Heart right ventricle (tissue), 16 donors: ENCODE data around the gene IP6K3. TPM values are rescaled to one million over a fixed set of nuclear protein-coding genes. Genes with fewer than 3 reads are reported as not detected.

ENCODE experiments used
- ATAC-seq, 8 donors: fragments of 200-7000 bp; cut with Tn5 transposase; one replicate each; pipeline ENCODE4 v1.9.1; 2020; ENCODE audit warnings: mild to moderate bottlenecking in 8 of 8, moderate library complexity in 8 of 8, moderate number of reproducible peaks in 1 of 8
- DNase-seq, 2 donors: peaks; one replicate each; pipeline ENCODE4 v3.0.0-alpha.2; 2020
- H3K27ac ChIP-seq, 10 donors: fragments of 200-600 bp; sonication (generic) in 2 of 10; one replicate each; pipeline versions ENCODE4 v1.5.0 to v1.8.0; 2020 to 2022; ENCODE audit warnings: mild to moderate bottlenecking in 3 of 10
- H3K27me3 ChIP-seq, 7 donors: fragments of 200-600 bp; one replicate each; pipeline ENCODE4 v1.8.0; 2021 to 2022; ENCODE audit warnings: mild to moderate bottlenecking in 2 of 7
- H3K36me3 ChIP-seq, 9 donors: fragments of 200-600 bp; sonication (generic) in 1 of 9; one replicate each; pipeline versions ENCODE4 v1.5.0 to v1.8.0; 2020 to 2022; ENCODE audit warnings: mild to moderate bottlenecking in 2 of 9
- H3K4me1 ChIP-seq, 9 donors: fragments of 200-600 bp; sonication (generic) in 1 of 9; one replicate each; pipeline versions ENCODE4 v1.5.0 to v1.8.0; 2020 to 2022; ENCODE audit warnings: mild to moderate bottlenecking in 4 of 9
- H3K4me3 ChIP-seq, 10 donors: fragments of 200-600 bp; sonication (generic) in 2 of 10; one replicate each; pipeline versions ENCODE4 v1.5.0 to v1.8.0; 2020 to 2022; ENCODE audit warnings: mild to moderate bottlenecking in 7 of 10, moderate library complexity in 2 of 10
- H3K9me3 ChIP-seq, 11 donors: fragments of 200-600 bp in 10 of 11; sonication (generic) in 2 of 11; one replicate each; pipeline versions ENCODE4 v1.5.0 to v1.8.0; 2013 to 2022; ENCODE audit warnings: mild to moderate bottlenecking in 2 of 11, control low read depth in 1 of 11, moderate library complexity in 1 of 11
- CTCF ChIP-seq, 9 donors: fragments of 200-600 bp; sonication (generic) in 2 of 9; IDR thresholded peaks; one replicate each; pipeline versions ENCODE4 v1.5.0 to v1.8.0; 2021 to 2022; ENCODE audit warnings: antibody characterized with exemption in 9 of 9, mild to moderate bottlenecking in 5 of 9, moderate library complexity in 1 of 9
- WGBS, 2 donors: extraction: QIAGEN DNeasy Blood & Tissue Kit; methylation state at CpG; one replicate each; pipeline ENCODE4 v1.1.7; 2013; ENCODE audit warnings: inconsistent platforms in 1 of 2; 5-methylcytosine and 5-hydroxymethylcytosine counted together
- intact Hi-C, 10 donors: fragments of 100-400 bp; cut with DNase I; formaldehyde crosslinking; loops; one replicate each; pipeline versions ENCODE4 v1.11.1 to v1.14.2; 2022
- polyA plus RNA-seq, 2 donors: library from polyadenylated mRNA; stranded (reverse); fragments of 200-250 nt; gene quantifications; one replicate each; pipeline ENCODE4 v1.2.3, GENCODE V29; 2013
- total RNA-seq, 10 donors: library from RNA; stranded (reverse); fragmentation: NEBNext Ultra II Directional in 3 of 10; extraction: Animal tissue kit (Norgen Biotek cat#: 25700) in 3 of 10; gene quantifications; one replicate each; pipeline versions ENCODE4 v1.2.1 to v1.2.4, GENCODE V29; 2021 to 2023
- donor health status: Arrhythmogenic right ventricular cardiomyopathy.
- donor health status: ischemic (EF 13 %, LVEDD 7.1; RV severe dilation, severe dysfunction).
- donor health status: healthy with polysubstance abuse.
- donor health status: DM: no; HTN: yes; CAD: no.
- donor health status: DM: no; HTN: no; CAD: no.
- donor health status: ischemic (EF 25% LVEDD 6.9; RV normal size, moderate dysfunction).
- donor health status: ischemic (EF 25% LVEDD 5.7; RV mildly dilated, moderate dysfunction).
- donor health status: healthy.
- donor health status: DM: yes; HTN: yes; CAD: no.
- donor health status: Ischemic cardiomyopathy.
- donor health status: ischemic (EF 35%, LVEDD 5.7; RV mildly dilated, moderate dysfunction).
- donor health status: nonischemic (EF 11% LVEDD 7.7; RV severe dilation, severe dysfunction).
- donor health status: DM: yes; HTN: yes; CAD: no.
- donor health status: PGD.
- donor health status: ischemic (EF 29% LVEDD 5.4; RV normal size, mild dysfunction).
- donor health status: nonischemic (EF 23%, LVEDD 6.1; RV moderate dilation, normal function).

The IP6K3 gene
- total and polyA plus RNA-seq, 12 donors: 15.9 to 55.7 (median 27.5) TPM

GRCh38 chr6:33785778-33786177, 39.1 kb upstream of the IP6K3 start:
- ATAC-seq (no peak), DNase-seq (no peak)
- H3K27ac ChIP-seq: peak overlapping the region in 8 of 10 donors; percentile 10 to 100 (median 95)
- TF ChIP-seq CTCF (IDR thresholded peaks at IDR 0.05): no peak
- peaks cover 14 to 74% (median 59%) of the 10 kb centered on the region in 9 donors for H3K4me1 ChIP-seq
- peaks cover 0 to 62% (median 28%) of the 10 kb centered on the region in 9 donors for H3K36me3 ChIP-seq
- WGBS, 2 donors: 54 to 58% methylated on average over 3 of the region's 3 CpGs
- no peaks in the 10 kb centered on the region for H3K27me3 ChIP-seq
- intact Hi-C loops: no loop called here
- no peak overlapping the region for H3K4me3 ChIP-seq
- no peaks in the 10 kb centered on the region for H3K9me3 ChIP-seq

DNA sequence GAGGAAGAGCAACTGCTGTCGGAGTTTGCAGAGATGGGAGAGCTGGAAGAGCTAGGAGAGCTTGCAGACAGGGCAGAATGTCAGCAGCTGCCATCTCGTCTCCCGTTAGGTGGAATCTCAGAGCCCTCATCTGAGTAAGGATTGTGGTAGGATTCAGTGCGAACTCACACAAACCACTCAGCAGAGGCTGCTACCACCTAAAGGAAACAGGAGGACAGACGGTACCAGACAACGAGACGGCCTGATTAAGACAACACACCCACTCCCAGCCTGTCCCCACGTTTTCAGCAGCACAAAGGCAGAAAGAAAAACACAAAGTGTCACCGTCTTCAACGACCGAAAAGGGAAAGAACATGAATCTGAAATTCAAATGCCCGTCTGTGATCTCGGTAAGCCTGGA, 38.1 kb upstream of the IP6K3 start:
- no peaks in the 10 kb centered on the region for H3K9me3 ChIP-seq
- ATAC-seq: no peak
- H3K36me3 ChIP-seq: peaks cover 0 to 72% (median 34%) of the 10 kb centered on the region in 9 donors
- no peaks in the 10 kb centered on the region for H3K27me3 ChIP-seq
- no peak for DNase-seq
- H3K4me3 ChIP-seq: no peak overlapping the region
- TF ChIP-seq CTCF (IDR thresholded peaks at IDR 0.05): no peak
- intact Hi-C loops: no loop called here
- WGBS, 2 donors: 65 to 69% methylated on average over 13 of the region's 13 CpGs
- peaks cover 14 to 84% (median 68%) of the 10 kb centered on the region in 9 donors for H3K4me1 ChIP-seq
- peak overlapping the region in 7 of 10 donors; percentile 3 to 99 (median 22) for H3K27ac ChIP-seq

- Histone ChIP-seq H3K36me3 (peaks cover 0 to 81% (median 42%) of the 10 kb centered on the region in 9 donors), H3K4me3 (no peak overlapping the region), H3K9me3 (no peaks in the 10 kb centered on the region), H3K27me3 (no peaks in the 10 kb centered on the region), H3K27ac (peak overlapping the region in 2 of 10 donors; percentile 3 to 99), H3K4me1 (peaks cover 14 to 80% (median 62%) of the 10 kb centered on the region in 9 donors)
- ATAC-seq (no peak), DNase-seq (no peak)
- TF ChIP-seq CTCF (IDR thresholded peaks at IDR 0.05): no peak
- intact Hi-C loops: no loop called here
- WGBS, 2 donors: 92 to 96% methylated on average over 10 of the region's 10 CpGs
These were observed 37.2 kb upstream of the IP6K3 start for GRCh38 chr6:33783781-33784520.

DNA sequence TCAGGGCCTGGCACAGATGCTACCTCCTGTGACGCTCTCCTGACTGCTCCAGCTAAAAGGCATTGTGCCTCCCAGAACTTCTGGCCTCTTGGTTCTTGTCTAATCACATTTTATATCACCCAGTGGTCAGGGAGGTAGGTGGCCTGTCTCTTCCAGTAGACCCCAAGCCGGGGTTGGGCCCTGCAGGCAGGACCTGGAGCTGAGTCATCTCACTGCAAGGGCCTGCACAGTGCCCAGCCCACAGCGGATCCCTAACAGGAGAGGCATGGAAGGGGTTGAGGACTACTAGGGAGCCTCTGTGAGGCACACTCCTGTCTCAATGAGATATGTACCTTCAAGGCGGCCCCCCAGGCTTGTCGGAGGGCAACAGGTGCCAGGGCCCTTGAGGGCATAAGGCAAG, 35.9 kb upstream of the IP6K3 start:
- H3K4me1 ChIP-seq: peaks cover 14 to 75% (median 57%) of the 10 kb centered on the region in 9 donors
- H3K36me3 ChIP-seq: peaks cover 0 to 94% (median 56%) of the 10 kb centered on the region in 9 donors
- DNase-seq (no peak), ATAC-seq (no peak)
- H3K27ac ChIP-seq: peak overlapping the region in 1 of 10 donors; percentile 4
- no peaks in the 10 kb centered on the region for H3K9me3 ChIP-seq
- H3K27me3 ChIP-seq: no peaks in the 10 kb centered on the region
- H3K4me3 ChIP-seq: no peak overlapping the region
- intact Hi-C loops: no loop called here
- WGBS, 2 donors: 97 to 98% methylated on average over 5 of the region's 5 CpGs
- no peak for TF ChIP-seq CTCF (IDR thresholded peaks at IDR 0.05)
